GM12878 (cell line): ENCODE results near the gene TKTL1.

ENCODE experiments used
- NFXL1 ChIP-seq: fragments of 450-650 bp; IDR thresholded peaks from 2 replicates; pipeline ENCODE4 v1.6.1; 2017; ENCODE audit warnings: antibody characterized with exemption, mild to moderate bottlenecking, borderline replicate concordance
- NR2C2 ChIP-seq: IDR thresholded peaks from 2 replicates; pipeline ENCODE4 v1.6.1; 2011; ENCODE audit warnings: borderline replicate concordance, low read depth; ENCODE audit not compliant: control insufficient read depth, insufficient read length
- RAD21 ChIP-seq: IDR thresholded peaks from 2 replicates; pipeline ENCODE4 v1.6.1; 2011; ENCODE audit warnings: mild to moderate bottlenecking, low read depth, low read length, moderate library complexity; ENCODE audit not compliant: insufficient read depth
- RCOR1 ChIP-seq: conservative IDR thresholded peaks from 2 replicates; pipeline ENCODE4 v1.6.1; 2012; ENCODE audit warnings: low read depth, low read length, improper control_type of control experiment
- SMAD1 ChIP-seq: fragments of 450-650 bp; IDR thresholded peaks from 2 replicates; pipeline ENCODE4 v1.6.1; 2018; ENCODE audit warnings: mild to moderate bottlenecking, low read depth; ENCODE audit not compliant: partially characterized antibody
- TCF7 ChIP-seq: IDR thresholded peaks from 2 replicates; pipeline ENCODE4 v1.6.1; 2014; ENCODE audit warnings: antibody characterized with exemption, borderline replicate concordance
- TF ChIP-seq, protein P1 (sequence below): IDR thresholded peaks from 2 replicates; pipeline ENCODE4 v1.6.1; 2011; ENCODE audit warnings: low read depth, low read length, improper control_type of control experiment, borderline replicate concordance
- TF ChIP-seq, protein P2 (sequence below): IDR thresholded peaks from 2 replicates; pipeline ENCODE4 v1.6.1; 2012; ENCODE audit warnings: low read depth, low read length, improper control_type of control experiment
- TF ChIP-seq, protein P3 (sequence below), 3 experiments: IDR thresholded peaks in 2 of 3; conservative IDR thresholded peaks in 1 of 3; 2 replicates each; pipeline ENCODE4 v1.5.1; 2011; ENCODE audit warnings: low read depth in 3 of 3, low read length in 3 of 3, mild to moderate bottlenecking in 3 of 3, control low read depth in 2 of 3, moderate library complexity in 2 of 3, inconsistent platforms in 1 of 3, mixed read lengths in 1 of 3; ENCODE audit not compliant: control insufficient read depth in 2 of 3, insufficient read depth in 1 of 3; ENCODE audit errors: extremely low read depth in 1 of 3

DNA sequence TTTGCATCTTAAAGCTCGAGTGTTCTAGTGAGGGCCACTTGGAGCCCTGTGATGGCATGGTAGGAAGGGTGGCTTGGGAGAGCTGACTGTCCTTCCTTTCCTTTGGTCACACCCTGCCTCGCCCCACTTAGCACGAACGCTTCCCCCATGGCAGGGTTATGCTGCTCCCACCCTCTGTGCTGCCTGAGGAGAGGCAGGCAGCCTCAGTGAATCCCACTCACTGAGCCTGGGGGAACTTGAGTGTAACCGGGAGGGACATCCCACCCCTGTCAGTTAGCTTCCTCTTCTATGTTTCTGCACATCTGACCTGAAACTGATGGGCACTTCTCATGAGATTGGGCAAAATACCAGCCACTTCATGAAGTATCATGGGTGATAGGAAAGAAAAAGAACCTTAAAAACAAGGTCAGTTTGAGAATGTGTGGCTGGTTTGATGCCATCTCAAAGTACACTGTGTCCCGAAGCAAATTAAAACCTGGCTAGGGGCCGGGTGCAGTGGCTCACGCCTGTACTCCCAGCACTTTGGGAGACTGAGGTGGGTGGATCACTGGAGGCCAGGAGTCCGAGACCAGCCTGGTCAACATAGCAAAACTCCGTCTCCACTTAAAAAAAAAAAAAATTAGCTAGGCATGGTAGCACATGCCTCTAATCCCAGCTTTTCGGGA, 10.1 kb downstream of the TKTL1 start:
- TF ChIP-seq TCF7 (no peak), NFXL1 (no peak), SMAD1 (no peak), NR2C2 (no peak), RAD21 (no peak), RCOR1 (no peak)
- TF ChIP-seq, protein P1, sequence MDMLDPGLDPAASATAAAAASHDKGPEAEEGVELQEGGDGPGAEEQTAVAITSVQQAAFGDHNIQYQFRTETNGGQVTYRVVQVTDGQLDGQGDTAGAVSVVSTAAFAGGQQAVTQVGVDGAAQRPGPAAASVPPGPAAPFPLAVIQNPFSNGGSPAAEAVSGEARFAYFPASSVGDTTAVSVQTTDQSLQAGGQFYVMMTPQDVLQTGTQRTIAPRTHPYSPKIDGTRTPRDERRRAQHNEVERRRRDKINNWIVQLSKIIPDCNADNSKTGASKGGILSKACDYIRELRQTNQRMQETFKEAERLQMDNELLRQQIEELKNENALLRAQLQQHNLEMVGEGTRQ = no peak
- TF ChIP-seq, protein P2, sequence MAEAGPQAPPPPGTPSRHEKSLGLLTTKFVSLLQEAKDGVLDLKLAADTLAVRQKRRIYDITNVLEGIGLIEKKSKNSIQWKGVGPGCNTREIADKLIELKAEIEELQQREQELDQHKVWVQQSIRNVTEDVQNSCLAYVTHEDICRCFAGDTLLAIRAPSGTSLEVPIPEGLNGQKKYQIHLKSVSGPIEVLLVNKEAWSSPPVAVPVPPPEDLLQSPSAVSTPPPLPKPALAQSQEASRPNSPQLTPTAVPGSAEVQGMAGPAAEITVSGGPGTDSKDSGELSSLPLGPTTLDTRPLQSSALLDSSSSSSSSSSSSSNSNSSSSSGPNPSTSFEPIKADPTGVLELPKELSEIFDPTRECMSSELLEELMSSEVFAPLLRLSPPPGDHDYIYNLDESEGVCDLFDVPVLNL = no peak
- TF ChIP-seq, protein P3, sequence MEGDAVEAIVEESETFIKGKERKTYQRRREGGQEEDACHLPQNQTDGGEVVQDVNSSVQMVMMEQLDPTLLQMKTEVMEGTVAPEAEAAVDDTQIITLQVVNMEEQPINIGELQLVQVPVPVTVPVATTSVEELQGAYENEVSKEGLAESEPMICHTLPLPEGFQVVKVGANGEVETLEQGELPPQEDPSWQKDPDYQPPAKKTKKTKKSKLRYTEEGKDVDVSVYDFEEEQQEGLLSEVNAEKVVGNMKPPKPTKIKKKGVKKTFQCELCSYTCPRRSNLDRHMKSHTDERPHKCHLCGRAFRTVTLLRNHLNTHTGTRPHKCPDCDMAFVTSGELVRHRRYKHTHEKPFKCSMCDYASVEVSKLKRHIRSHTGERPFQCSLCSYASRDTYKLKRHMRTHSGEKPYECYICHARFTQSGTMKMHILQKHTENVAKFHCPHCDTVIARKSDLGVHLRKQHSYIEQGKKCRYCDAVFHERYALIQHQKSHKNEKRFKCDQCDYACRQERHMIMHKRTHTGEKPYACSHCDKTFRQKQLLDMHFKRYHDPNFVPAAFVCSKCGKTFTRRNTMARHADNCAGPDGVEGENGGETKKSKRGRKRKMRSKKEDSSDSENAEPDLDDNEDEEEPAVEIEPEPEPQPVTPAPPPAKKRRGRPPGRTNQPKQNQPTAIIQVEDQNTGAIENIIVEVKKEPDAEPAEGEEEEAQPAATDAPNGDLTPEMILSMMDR (IDR thresholded peaks at IDR 0.05 in 2 of 3, conservative IDR thresholded peaks at IDR 0.05 in 1 of 3; ENCODE audit: control insufficient read depth in 2 of 3, extremely low read depth in 1 of 3, insufficient read depth in 1 of 3, low read depth in 3 of 3, low read length in 3 of 3) = no peak
